ENCODE measurements around the gene MMP15. TPM values are rescaled to one million over a fixed set of nuclear protein-coding genes. Genes with fewer than 3 reads are reported as not detected.
"Not testable (repeated sequence)": the region's sequence is repeated elsewhere in the genome, so short reads cannot be mapped to it uniquely, and the experiment has no call there.

The MMP15 gene
- total RNA-seq, 1 donor from 2014 or later: 53.5 TPM

DNA sequence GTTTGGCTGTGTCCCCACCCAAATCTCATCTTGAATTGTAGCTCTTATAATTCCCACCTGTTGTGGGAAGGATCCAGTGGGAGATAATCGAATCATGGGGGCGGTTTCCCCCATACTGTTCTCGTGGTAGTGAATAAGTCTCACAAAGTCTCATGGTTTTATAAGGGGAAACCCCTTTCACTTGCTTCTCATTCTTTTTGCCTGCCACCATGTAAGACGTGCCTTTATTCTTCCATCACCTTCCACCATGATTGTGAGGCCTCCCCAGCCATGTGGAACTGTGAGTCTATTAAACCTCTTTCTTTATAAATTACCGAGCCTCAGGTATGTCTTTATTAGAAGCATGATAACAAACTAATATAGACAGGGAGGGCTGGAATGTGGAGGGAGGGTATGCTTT is 46.6 kb downstream of the MMP15 start:
- DNase-seq (ENCODE audit: low spot score); intact Hi-C loops (cut with DNase I): not testable (repeated sequence)

DNA sequence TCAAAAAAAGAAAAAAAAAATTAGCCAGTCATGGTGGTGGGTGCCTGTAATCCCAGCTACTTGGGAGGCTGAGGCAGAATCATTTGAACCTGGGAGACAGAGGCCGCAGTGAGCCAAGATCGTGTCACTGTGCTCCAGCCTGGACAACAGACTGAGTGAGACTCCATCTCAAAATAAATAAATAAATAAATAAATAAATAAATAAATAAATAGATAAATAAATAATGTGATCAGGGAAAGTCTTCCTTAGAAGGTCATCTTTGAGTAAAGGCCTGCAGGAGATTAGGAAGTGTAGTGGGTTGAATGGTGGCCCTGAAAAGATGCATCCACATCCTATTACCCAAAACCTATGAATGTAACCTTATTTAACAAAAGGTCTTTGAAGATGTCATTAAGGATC is 47.5 kb downstream of the MMP15 start:
- DNase-seq (ENCODE audit: low spot score); intact Hi-C loops (cut with DNase I): not testable (repeated sequence)

DNA sequence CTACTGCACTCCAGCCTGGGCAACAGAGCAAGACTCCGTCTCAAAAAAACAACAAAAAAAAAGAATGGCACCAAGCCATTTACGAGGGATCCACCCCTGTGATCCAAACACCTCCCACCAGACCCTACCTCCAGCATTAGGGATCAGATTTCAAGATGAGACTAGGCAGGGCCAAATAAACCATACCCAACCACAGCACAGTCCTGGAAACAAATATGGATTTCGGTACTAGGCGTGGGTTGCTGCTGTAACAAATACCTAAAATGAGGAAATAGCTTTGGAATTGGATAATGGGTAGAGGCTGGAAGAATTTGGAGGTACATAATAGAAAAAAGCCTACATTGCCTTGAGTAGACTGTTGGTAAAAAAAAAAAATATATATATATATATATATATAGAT is 49.1 kb downstream of the MMP15 start:
- intact Hi-C loops (cut with DNase I): no loop called here
- DNase-seq (ENCODE audit: low spot score): no peak

DNA sequence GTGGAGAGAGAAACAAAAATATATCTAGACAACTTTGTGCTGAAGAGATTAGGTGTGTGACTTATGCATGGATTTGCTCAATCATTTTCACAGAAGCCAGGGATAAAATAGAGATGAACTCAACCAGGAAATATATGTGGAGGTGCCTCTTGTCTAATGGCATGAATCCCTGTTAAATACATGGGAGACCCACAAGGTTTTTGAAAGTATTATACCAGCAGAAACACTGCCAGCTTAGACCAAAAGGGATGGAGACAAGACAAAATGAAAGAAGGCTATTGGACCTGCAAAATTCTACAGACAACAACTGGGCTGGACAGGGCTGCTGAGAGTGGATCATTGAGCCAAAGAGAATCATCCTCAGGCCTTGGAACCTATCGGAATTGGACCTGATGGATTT is 51.0 kb downstream of the MMP15 start:
- DNase-seq (ENCODE audit: low spot score): no peak
- intact Hi-C loops (cut with DNase I): no loop called here

DNA sequence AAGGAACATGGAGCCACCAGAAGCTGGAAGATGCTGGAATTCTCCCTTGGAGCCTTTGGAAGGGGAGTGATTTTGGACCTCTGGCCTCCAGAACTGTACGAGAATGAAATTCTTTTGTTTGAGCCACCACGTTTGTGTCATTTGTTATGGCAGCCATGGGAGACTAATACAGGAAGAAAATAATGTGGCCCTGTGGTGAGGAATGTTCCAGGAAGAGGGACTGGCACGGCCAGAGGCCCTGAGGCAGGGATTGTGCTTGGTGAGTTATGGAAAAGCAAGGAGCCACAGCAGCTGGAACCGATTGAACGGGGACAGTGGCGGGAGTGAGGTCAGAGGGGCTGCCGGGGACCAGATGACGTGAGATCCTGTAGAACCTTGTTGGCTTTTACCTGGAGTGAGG is 52.2 kb downstream of the MMP15 start:
- peak; percentile 56 for DNase-seq (ENCODE audit: low spot score)
- intact Hi-C loops (cut with DNase I): no loop called here

DNA sequence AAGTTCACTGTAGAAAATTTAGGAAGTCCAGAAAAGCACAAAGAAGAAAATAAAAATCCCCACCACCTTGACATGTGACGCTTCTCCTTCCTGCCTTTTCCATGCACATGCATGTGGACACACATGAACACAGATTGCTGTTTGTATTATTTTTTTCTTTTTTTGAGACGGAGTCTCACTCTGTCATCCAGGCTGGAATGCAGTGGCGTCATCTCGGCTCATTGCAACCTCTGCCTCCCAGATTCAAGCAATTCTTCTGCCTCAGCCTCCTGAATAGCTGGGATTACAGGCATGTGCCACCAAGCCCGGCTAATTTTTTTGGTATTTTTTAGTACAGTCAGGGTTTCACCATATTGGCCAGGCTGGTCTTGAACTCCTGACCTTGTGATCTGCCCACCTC is 55.1 kb downstream of the MMP15 start:
- intact Hi-C loops (cut with DNase I); DNase-seq (ENCODE audit: low spot score): not testable (repeated sequence)

DNA sequence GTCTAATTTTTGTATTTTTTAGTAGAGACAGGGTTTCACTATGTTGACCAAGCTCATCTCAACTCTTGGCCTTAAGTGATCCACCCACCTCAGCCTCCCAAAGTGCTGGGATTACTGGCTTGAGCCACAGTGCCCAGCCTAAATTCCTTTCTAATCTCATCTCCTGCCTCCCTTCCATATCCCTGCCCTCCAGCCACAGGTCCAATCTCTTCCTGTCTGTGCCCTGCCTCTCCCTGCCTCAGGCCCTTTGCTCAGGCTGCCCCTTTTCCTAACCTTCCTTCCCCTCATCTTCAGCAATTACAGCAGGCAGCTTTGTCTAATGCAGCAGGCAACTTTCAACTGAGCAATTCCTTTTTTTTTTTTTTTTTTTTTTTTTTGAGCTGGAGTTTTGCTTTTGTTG is 56.8 kb downstream of the MMP15 start:
- intact Hi-C loops (cut with DNase I): no loop called here
- peak; percentile 4 for DNase-seq (ENCODE audit: low spot score)

DNA sequence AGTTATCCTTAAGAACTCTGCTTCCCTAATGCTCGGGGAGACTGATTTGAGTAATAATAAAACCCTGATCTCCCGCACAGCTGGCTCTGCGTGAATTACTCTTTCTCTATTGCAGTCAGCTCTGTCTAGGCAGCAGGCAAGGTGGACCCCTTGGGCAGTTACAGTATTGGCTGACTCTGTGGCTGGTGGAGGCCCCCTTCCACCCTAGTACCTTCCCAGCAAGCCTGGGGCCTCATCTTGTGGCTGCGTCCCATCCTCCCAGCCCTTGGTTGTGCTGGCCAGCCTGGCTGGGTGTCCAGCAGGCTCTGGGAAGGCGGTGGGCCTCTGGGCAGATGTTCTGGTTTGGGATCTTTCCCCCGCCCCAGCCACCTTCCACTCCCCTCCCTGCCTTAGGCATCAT is 59.1 kb downstream of the MMP15 start:
- intact Hi-C loops (cut with DNase I): no loop called here

DNA sequence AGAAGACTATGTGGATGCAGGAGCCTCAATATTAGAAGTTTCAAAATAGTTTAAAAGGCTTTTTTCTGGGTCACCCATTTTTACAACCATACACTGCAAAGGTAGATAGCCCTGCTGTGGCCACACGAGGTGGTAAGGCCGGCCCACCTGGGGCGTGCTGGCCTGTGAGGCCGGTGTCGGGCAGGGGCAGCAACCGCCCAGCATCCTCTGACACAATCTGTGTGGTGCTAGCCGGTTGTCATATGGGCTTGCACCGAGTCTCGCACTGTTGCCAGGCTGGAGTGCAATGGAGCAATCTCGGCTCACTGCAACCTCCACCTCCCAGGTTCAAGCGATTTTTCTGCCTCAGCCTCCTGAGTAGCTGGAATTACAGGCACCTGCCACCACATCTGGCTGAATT is 59.6 kb downstream of the MMP15 start:
- peak; percentile 51 for DNase-seq (ENCODE audit: low spot score)
- intact Hi-C loops (cut with DNase I): no loop called here

More for the DNA sequence above, 59.1 kb downstream of the MMP15 start:
- no peak for DNase-seq (ENCODE audit: low spot score)

DNA sequence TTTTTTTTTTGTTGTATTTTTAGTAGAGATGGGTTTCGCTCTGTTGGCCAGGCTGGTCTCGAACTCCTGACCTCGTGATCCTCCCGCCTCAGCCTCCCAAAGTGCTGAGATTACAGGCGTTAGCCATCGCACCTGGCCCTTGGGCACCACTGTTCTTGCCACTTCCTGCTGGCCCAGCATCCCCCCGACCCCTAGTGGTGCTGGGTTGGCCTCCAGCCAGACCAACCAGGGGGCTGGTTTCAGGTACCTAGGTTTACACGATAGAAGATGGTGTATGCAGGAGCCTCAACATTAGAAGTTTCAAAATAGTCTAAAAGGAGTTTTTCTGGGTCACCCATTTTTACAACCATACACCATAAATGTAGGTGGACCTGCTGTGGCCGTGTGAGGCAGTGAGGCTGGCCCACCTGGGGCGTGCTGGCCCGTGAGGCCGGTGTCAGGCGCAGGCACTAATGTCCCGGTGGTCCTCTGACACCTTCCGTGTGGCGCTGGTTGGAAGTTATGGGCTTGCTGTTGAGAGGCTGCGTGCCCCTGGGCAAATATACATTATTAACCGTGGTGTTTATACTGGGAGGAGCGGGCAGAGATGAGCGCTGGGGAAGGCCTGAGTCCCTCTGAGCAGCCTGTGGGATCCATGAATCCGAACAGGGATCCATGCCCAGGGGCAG is 60.2 kb downstream of the MMP15 start:
- intact Hi-C loops (cut with DNase I): no loop called here
- DNase-seq (ENCODE audit: low spot score): peak; percentile 65

DNA sequence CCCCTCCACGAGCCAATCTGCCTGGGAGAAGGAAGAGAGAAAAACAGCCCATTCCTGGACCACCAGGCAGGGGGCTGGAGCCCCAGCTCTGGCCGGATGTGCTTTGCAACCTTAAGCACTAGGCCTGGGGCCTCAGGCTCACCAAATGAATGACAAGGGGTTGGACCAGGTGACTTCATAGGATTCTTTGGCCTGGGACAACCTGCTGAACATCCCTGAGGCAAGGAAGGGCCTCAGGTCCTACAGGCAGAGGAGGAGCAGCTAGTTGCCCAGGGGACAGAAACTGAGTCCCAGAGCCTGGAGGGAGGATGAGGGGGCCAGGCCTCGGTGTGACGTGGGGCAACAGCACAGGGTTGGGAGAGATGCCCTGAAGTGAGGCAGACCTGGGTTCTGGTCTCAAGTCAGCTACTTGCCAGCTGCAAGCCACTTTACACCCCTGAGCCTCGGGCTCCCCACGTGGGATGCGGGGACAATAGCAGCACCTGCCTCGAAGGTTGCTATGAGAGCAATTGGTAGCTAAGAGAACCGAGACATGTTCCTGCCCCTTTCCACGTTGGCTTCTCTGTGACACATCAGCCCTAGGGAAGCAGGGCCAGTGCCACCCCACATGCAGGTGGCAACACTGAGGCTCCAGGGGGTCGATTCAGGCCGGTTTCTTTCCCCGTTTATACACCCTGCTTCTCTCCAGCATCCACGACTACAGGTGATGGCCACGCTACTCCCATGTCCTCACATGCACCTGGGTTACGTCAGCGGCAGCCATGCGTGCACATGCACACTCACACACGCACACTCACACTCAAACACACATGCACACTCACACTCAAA is 61.0 kb downstream of the MMP15 start:
- intact Hi-C loops (cut with DNase I): no loop called here
- DNase-seq (ENCODE audit: low spot score): peak; percentile 20

DNA sequence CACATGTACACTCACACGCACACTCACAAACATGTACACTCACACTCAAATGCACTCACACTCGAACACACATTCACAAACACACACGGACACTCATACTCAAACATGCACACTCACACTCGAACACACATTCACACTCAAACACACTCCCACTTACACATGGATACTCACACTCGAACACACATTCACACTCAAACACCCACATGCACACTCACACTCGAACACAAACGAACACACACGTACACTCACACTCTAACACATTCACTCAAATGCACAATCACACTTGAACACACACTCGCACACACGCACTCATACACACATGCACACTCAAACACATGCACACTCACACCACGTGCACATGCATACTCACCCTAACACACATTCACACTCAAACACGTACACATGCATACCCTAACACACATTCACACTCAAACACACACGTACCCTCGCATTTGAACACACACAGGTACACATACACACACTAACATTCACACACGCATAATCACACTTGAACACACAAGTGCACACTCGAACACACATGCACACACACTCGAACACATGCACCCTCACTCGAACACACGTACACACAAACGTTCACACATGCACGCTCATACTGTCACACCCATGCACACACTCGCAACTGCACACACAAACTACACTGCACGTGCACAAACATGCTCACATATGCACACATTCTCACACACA is 61.8 kb downstream of the MMP15 start:
- intact Hi-C loops (cut with DNase I): no loop called here
- DNase-seq (ENCODE audit: low spot score): peak; percentile 4

DNA sequence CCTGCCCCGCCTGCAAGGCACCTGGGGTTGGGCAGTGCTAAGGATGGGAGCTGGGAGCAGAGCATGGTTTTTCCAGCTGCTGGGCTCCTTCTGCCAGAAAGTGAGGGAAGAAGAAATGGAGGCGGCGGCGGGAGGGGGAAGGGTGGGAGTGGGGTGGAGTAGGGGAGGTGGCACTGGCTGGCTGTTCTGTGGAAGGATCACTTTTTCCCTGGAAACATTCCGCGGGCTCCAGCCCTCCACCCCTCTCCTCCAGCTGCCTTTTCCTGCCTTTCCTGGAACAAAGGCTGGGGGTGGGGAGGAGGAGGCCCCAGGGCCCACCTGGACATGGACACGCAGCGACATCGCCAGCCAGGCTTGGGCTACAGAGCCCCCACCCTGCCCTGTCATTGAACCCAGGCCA is 62.5 kb downstream of the MMP15 start:
- intact Hi-C loops (cut with DNase I): no loop called here
- no peak for DNase-seq (ENCODE audit: low spot score)

DNA sequence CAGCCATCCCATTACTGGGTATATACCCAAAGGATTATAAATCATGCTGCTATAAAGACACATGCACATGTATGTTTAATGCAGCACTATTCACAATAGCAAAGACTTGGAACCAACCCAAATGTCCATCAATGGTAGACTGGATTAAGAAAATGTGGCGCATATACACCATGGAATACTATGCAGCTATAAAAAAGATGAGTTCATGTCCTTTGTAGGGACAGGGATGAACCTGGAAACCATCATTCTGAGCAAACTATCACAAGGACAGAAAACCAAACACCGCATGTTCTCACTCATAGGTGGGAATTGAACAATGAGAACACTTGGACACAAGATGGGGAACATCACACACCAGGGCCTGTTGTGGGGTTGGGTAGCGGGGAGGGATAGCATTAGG is 64.8 kb downstream of the MMP15 start:
- DNase-seq (ENCODE audit: low spot score); intact Hi-C loops (cut with DNase I): not testable (repeated sequence)

DNA sequence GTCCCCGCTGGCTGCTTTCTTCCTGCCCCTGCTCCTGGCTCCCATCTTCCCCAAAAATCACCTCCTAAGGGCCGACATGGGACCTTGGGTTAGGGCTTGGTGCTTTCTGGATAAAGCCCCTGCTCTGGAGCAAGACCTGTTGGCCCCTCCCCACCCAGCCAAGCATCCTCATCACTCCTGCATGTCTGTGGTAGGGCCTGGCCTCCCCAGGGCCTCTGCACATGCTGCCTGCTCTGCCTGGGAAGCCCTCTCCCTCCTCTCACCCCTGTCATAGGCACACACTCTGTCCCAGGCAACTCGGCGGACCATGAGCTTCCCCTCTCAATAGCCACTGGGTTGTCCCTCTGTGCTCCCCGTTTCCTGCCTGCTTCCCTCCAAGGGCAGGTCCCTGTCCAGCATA is 68.5 kb downstream of the MMP15 start:
- DNase-seq (ENCODE audit: low spot score): no peak
- intact Hi-C loops (cut with DNase I): no loop called here

DNA sequence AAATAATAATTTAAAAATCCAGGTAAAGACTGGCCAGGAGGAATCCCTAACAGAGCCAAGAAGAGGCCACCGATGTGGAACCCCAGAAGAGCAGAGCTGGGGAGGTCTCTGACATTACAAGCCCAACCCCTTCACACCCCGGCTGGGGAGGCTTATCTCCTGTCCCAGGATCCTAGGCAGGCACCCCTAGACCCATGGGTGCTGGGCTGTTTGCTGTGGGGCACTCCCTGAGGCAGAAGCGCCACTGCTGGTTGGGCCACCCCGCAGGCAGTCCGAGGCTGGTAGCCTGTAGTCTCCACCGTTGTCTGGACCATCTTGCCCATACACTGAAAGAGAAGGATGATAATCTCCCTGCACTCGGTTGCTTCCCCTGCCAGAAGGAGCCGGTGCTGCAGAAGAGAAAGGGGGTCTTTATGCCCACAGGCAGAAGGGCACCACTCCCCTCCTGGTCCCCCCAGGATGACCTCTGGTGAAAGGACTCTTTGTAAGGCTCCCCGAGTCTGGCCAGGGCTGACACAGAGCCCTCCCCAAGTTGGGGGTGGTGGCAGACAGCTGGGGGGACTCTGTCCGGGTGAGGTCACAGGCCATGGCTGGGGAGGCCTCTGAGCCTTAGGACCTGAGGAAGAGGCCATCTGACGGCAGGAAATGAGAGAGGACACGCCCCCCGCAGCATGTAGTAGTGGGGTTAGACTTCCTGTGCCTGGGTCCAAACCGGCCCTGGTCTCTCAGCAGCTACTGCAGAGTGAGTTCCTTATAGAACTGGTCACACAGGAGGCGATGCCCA is 69.4 kb downstream of the MMP15 start:
- intact Hi-C loops (cut with DNase I): no loop called here
- no peak for DNase-seq (ENCODE audit: low spot score)

DNA sequence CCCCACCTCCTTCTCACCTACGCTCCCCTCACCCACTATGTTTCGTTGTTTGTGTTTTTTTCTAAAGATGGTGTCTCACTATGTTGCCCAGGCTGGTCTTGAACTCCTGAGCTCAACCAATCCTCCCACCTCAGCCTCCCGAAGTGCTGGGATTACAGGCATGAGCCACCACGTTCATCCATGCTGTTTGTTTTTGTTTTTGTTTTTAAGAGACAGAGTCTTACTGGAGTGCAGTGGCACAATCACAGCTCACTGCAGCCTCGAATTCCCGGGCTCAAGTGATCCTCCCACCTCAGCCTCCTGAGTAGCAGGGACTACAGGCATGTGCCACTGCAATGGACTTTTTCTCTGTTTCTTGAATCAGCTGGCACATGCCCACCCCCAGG is 70.0 kb downstream of the MMP15 start:
- intact Hi-C loops (cut with DNase I); DNase-seq (ENCODE audit: low spot score): not testable (repeated sequence)

DNA sequence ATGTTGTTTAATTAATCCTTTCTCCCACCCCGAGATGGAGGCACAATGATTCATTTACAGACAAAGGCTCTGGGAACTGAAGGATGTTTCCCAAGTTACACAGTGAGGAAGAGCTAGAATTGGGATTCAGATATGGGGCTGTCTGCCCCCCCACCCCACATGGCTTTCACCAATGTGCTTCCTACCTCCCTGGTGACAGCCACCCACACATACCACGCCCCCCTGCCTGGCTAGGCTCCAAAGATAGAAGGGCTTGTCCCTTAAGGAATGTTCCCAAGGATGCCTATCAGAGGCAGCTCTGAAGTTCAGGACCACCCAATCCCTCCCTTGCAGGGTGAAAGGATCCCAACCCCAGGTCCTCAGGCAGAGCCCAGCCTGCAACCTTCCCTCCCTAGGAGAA is 70.7 kb downstream of the MMP15 start:
- intact Hi-C loops (cut with DNase I): no loop called here
- DNase-seq (ENCODE audit: low spot score): no peak
